GM18867 (cell line): ENCODE results near the gene CPNE4.
A peak's percentile ranks its signal among the peaks of the same experiment; 100 is the strongest.
"Not testable (repeated sequence)": the region's sequence is repeated elsewhere in the genome, so short reads cannot be mapped to it uniquely, and the experiment has no call there.

ENCODE experiments used
- ATAC-seq: cut with Tn5 transposase; IDR thresholded peaks from one replicate; pipeline ENCODE4 v1.9.1; 2021; ENCODE audit warnings: mild to moderate bottlenecking, moderate library complexity; ENCODE audit not compliant: unreplicated experiment

Gene CPNE4

GRCh38 chr3:131885871-131886270 lies 148.9 kb downstream of the CPNE4 start:
- not testable (repeated sequence) for ATAC-seq

- ATAC-seq, result no peak
These were observed 151.0 kb downstream of the CPNE4 start for GRCh38 chr3:131883711-131884407.

- no peak for ATAC-seq
These were observed 151.7 kb downstream of the CPNE4 start for GRCh38 chr3:131883086-131883485.

DNA sequence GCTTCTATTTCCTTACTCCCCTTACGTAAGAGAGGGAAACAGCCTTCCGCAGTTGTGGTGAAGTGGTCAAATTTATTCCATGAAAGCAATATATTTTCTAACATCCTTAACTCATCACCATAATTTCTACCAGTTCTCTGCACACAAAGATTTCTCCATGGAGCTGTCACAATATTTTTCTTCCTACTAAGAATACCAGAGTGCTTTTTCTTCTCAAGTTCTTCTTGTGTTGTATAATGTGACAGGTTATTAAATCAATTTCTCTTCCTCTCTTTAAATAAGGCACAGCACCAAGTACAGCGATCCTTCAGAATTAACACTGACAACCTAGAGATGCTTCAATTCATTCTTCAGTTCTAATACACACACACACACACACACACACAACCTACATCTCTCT lies 153.0 kb downstream of the CPNE4 start:
- ATAC-seq, result no peak

- ATAC-seq, result no peak
These were observed 153.9 kb downstream of the CPNE4 start for GRCh38 chr3:131880948-131881347.

GRCh38 chr3:131868203-131868602 lies 166.6 kb downstream of the CPNE4 start:
- no peak for ATAC-seq

DNA sequence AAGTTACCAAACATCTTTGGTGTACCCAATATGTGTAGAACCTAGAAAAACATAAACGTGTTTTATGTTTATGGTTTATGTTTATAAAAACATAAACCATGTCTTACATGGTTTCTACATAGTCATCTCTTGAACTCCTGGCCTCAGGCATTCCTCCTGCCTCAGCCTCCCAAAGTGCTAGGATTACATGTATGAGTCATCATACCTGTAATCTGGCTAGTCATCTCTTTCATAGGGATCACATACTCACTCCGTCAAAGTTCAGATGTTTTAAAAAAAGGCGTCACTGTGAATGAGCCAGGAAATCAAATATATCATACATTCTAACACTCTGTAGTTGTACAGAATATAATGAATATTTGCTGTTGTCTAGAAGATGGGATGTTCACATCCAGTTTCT lies 178.6 kb downstream of the CPNE4 start:
- ATAC-seq, result no peak

GRCh38 chr3:131850223-131850622 lies 184.6 kb downstream of the CPNE4 start:
- no peak for ATAC-seq

- ATAC-seq, result no peak
These were observed 185.2 kb downstream of the CPNE4 start for GRCh38 chr3:131849616-131850015.

DNA sequence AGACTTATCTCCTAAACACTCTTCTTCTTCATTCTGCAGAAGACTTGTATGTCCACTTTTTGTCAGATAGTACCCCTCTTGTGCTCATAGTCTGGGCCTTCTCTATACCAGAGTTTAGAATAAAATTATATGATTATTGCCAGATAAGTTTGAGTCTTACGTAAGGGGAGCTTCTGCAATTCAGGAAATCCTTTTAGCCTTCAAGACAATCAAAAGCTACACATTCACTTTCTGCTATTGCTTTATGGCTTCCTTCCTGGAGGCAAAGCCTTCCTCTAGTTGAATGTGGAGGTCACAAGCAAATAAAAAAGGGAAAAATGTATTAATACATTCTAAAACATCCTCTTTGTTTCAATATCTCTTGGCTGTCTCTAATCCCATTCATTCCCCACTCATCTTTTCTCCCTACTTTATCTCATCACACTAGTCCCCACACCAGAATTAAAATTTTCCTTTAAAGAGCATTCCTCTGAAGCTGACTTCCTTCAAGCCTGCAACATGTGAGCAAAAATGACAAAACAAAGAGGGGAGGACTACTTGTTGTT lies 186.8 kb downstream of the CPNE4 start:
- ATAC-seq, result no peak

DNA sequence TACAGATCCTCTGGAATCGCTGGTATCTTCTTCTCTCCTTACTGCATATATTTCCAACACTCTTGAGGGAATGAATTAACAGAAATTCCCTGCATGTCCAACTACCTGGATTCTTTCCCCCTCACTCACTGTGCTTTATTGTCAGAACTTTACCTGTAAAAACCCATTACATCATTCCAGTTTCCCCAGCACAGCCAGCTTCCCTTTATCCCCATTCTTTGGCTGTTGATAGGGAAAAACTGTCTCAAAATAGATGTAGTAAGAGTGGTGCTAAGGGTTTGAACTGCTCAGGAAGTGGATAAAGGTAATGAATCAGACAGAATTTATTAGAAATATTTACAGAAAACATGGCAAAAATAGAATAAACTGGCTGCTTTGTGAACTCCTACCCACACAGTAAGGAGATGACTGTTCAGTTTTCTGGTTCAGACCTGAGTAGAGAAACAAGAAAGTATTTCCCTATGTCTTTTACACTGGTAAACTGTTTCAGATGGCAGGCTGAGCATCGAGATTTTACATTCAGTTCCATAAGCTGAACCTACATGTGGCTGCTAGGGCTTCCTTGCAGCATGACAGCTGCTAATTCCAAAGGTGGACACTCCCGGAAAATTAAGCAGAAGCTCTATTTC lies 188.4 kb downstream of the CPNE4 start:
- no peak for ATAC-seq

DNA sequence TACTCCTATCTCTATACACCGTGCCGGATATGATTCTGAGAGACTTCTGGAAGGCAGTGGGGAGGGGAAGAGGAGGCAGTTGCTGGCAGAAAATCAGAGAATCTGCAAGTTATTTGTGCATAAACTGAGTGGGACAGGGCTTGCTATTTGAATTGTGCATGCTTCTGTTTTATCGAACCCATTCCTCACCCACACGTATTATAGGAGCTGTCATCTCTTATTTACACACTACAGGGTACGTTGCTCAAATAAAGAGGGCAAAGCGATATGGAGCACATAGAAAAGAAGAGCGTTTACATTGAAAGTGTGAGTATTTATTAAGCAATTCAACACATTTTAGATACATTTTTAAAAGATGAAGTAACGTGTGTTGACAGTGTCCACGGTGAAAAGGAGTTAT lies 191.6 kb downstream of the CPNE4 start:
- no peak for ATAC-seq

DNA sequence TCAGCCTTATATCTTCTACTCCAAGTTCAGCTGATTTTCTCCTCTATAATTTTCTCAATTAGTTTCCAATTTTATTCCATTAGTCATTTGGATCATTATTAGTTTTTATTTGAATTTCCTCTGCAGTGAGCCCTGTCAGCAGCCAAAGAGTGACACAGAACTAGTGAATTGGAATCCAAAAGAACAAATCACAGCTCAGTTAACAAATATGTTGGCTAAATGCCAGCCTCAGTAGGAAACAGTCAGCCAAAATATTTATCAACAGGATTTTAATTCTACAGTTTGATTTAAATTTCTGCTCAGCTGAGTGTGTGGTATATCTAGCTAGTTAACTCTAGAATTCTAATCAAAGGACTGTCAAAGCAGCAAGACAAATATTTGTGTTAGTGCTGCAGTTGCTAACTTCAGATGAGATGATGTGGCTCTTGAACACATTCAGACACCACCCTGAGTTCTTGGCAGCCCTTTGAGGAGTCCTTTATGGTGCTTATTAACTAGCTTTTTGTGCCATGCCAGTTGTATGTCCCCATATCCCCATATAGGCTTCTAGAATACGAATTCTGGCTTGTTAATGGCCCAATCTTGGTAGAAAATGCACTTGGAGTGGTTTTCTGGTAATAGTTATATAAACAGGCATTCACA lies 194.5 kb downstream of the CPNE4 start:
- ATAC-seq, result no peak

GRCh38 chr3:131835906-131836305 lies 198.9 kb downstream of the CPNE4 start:
- no peak for ATAC-seq

GRCh38 chr3:131831608-131832007 lies 203.2 kb downstream of the CPNE4 start:
- ATAC-seq, result no peak

- no peak for ATAC-seq
These were observed 213.5 kb downstream of the CPNE4 start for GRCh38 chr3:131821191-131821762.

GRCh38 chr3:131819381-131820055 lies 215.3 kb downstream of the CPNE4 start:
- ATAC-seq, result no peak

GRCh38 chr3:131812433-131812832 lies 222.4 kb downstream of the CPNE4 start:
- no peak for ATAC-seq

DNA sequence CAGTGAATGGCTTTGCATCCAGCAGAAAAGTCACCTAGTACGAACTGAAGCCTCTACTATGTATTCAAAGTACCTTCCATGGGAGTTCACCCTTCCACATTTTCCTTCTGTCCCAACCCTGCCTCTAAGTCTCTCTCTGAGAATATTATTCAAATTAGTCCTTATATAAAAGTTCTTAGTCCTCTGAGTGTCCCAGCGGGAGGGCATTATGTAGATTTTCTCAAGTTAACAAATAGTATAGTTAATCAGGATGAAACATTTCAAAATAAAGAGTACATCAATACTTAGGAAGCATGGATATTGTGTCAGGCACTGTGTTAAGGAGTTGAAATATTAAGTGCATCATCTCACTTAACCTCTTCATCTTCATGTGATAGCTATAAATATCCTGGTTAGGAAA lies 223.3 kb downstream of the CPNE4 start:
- no peak for ATAC-seq

GRCh38 chr3:131807822-131808221 lies 227.0 kb downstream of the CPNE4 start:
- ATAC-seq, result peak; percentile 86

DNA sequence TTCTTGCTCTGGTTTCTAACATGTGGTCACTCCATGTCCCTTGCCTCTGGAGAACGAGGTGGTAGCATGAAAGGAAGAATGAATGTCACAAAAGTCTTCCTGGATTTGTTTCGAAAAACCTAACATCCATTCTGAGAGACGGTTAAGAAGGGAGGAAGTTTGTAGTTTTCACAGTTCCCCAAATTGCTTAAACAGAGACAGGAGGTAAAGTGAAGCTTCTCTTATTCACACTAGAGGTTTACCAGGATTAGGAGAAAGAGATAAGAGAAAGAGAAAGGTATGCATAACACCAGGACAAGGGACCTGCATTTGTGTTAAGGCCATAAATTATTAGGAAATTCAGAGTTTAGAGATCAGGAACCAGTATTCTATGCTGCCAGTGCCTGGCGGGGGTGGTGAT lies 228.1 kb downstream of the CPNE4 start:
- ATAC-seq, result no peak
